NCI-H1048 (cell line): ENCODE measurements around the gene TPM4.

Source experiments
- DNase-seq: peaks from one replicate; lab custom pipeline; 2025; lab: John Stamatoyannopoulos, UW

TPM4 gene

DNA sequence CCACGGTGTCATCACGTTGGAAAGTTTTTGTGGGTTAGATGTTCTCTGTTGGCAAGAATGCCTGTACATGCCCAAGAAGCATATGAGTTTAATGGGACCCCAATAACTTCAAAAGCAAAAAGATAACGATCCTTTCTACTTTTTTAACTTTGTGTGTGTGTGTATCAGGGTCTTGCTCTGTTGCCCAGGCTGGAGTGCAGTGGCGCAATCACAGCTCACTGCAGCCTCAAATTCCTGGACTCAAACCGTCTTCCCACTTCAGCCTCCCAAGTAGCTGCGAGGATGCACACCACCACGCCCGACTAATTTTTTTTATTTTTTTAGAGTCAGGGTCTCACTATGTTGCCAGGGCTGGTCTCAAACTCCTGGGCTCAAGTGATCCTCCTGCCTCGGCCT is 34.3 kb upstream of the TPM4 start:
- DNase-seq: no peak

DNA sequence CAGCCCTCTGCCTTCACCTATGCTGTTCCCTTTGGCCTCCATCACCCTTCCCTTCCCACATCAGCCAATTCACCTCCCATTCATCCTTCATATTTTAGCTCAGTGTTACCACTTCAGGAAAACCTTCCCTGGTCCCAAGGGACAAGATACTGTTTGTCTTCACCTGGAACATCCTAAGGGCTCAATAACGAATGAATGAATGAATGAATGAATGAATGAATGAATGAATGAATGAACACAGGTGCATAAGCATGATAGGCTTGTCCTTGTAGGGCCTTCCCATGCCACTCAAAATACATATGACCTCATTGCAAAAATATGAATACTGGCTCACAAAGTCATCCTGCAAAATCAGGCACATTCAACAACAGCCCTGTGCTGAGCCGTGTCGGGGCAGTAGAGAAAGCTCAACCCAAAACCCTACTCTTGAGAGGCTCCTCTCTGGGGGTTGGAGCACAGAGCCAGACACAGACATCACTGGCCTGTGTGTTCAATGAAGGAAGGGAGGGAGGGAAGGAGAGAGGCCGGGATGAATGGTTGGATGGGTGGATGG is 33.7 kb upstream of the TPM4 start:
- DNase-seq: no peak

GRCh38 chr19:16043156-16043757 is 33.0 kb upstream of the TPM4 start:
- no peak for DNase-seq

- no peak for DNase-seq
These were observed 31.5 kb upstream of the TPM4 start for GRCh38 chr19:16044746-16045145.

GRCh38 chr19:16045171-16045570 is 31.1 kb upstream of the TPM4 start:
- DNase-seq: no peak

DNA sequence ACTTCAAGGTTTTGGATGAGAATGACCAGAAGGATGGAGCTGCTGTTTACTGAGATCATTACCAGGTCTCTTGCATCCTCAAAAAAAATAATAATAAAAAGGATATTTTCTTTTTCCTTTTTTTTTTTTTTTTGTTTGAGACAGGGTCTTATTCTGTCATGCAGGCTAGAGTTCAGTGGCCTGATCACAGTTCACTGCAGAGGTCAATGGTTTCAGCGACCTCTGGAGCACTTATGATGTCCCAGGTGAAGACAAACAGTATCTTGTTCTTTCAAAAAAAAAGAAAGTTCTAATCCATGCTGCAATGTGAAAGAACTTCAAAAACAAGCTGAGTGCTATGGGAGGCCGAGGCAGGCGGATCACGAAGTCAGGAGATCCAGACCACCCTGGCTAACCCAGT is 30.4 kb upstream of the TPM4 start:
- DNase-seq: no peak

DNA sequence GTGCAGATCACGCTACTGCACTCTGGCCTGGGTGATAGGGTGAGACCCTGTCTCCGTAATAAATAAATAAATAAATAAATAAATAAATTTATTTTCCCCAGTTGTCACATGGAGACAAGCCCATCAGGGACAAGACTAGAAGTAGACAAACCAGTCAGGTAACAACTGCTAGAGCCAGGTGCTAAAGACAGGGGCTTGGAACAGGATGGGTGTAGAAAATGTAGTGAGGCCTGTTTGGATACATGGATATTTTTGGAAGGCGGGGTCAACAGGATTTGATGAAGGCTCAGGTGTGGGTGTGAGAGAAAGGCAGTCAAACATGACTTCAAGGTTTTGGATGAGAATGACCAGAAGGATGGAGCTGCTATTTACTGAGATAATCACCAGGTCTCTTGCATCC is 27.7 kb upstream of the TPM4 start:
- no peak for DNase-seq

DNA sequence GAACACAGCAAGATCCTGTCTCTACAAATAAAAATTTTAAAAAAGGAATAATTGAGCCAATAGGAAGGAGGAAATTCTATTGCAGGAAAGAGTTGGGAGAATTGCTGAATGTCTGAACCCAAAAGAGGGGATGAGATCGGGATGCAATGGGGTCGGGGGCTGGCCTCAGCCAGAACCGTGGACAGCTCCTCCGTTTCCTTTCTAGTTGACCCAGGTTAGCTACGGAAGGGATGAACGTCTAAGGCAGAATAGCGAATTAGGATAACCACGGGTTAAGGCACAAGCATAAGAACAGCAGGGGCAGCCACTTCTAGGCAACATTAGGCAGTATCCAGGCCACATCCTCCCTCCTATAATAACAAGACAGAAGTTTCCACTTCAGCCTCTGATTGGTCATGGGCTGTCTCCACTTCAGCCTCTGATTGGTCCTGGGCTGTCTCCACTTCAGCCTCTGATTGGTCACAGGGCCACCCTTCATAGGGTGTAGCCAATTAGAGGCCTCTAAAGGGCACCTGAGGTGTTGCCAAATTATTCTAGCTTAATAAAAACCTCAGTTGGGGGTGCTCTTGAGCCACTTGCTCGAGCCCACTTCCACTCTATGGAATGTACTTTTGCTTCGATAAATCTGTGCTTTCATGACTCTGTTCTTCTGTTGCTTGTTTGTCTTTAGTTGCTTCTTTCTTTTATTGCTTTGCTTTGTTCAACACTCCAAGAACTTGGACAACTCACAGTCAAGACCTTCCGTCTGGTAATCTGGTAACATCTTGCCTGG is 24.9 kb upstream of the TPM4 start:
- no peak for DNase-seq

- no peak for DNase-seq
These were observed 23.9 kb upstream of the TPM4 start for GRCh38 chr19:16052353-16052752.

DNA sequence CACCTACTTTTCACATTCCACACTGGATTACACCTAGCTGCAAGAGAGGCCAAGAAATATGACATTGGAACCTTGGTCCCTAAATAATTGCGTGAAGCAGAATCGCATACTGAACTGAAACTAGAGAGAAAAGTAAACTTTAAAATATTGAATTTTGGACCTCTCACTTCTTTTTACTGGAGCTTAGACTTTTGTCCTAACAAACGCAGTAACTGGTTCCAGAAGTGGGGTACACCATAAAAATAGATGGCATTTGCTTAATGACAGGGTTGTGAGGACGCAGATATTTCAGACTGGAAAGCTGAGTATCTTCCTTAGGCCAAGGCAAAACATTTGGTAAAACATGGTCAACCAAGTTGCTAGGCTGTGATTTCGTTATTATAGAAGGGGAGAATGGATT is 19.2 kb upstream of the TPM4 start:
- DNase-seq: no peak

DNA sequence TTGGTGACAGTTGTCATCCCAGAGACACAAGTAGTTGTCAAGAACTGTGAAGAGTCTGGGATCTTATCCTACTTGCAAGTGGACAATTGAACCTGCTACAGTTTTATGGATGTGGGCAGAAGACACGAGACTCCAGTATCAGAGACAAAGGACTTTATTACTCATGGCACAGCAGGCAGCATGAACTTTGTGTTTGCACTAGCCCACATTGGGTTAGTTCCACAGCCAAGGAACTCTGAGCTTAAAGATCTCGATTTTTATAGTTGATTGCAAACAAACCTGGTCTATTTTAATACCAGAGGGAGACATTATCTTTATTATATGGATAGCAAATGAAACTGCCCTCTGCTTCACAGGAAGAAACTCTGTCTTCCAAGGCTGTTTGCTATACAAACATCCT is 16.0 kb upstream of the TPM4 start:
- DNase-seq: no peak

GRCh38 chr19:16061943-16062342 is 14.4 kb upstream of the TPM4 start:
- DNase-seq: no peak

GRCh38 chr19:16062789-16063188 is 13.5 kb upstream of the TPM4 start:
- no peak for DNase-seq

- DNase-seq: no peak
These were observed 11.9 kb upstream of the TPM4 start for GRCh38 chr19:16064209-16064889.

- no peak for DNase-seq
These were observed 9.6 kb upstream of the TPM4 start for GRCh38 chr19:16066611-16067104.

GRCh38 chr19:16067205-16067938 is 8.9 kb upstream of the TPM4 start:
- DNase-seq: no peak

GRCh38 chr19:16068696-16069259 is 7.5 kb upstream of the TPM4 start:
- DNase-seq: no peak

DNA sequence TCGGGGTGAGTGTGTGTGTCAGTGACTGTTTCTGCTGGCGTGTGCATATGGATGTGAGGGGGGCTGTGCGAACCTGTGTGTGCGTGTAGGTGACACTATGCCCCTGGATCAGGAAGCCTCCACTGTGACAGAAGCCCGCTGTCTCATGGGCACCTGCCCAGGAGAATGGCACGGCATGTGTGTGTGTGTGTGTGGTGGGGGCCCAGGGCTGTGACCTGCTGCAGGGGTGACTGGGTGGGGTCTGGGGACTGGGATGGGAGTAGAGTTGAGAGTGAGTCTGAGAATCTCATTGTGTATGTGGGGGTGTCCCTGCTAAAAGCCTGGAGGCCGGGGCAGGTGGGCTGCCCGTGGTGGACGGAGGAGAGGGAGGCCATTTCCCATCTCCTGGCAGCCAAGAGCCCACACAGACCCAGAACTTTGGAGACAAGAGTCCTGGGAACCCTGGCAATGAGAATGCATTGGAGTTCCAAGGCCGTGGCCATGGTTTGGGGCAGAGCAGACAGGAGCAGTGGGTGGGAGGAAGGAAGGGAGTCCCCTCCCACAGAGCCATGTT is 6.4 kb upstream of the TPM4 start:
- DNase-seq: no peak

- no peak for DNase-seq
These were observed 5.8 kb upstream of the TPM4 start for GRCh38 chr19:16070366-16070990.

GRCh38 chr19:16071072-16071691 is 5.1 kb upstream of the TPM4 start:
- no peak for DNase-seq

DNA sequence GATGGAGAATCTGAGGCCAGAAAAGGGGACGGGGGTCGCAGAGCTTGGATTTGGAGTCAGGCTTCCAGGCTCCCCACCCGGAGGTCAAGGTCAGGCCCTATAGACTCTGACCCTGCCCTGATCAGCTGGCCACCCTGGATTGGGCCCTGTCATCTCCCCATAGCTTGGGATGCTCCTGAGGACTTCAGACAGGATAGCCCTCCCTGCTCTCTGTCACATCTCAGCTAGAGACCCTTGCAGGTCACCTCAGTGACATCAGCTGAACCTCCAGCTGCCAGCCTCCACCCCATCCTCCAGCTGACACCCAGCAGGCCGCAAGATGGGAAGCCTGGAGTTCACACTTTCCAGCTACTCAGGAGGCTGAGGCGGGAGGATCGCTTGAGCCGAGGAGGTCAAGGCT is 2.8 kb upstream of the TPM4 start:
- DNase-seq: no peak
